IMR-90 (cell line): Measurements from ENCODE around the gene CCDC181. TPM values are rescaled to one million over a fixed set of nuclear protein-coding genes. Genes with fewer than 3 reads are reported as not detected.

Source experiments
- ATAC-seq: fragments of 200-7000 bp; cut with Tn5 transposase; 2 replicates; pipeline ENCODE4 v1.9.1; 2020; ENCODE audit warnings: low read depth, mild to moderate bottlenecking, moderate library complexity
- BruUV-seq: library from RNA; stranded (reverse); fragments of 400-500 nt; replicated peaks from 2 replicates; lab custom pipeline; 2021; lab: Mats Ljungman, UMichigan
- CTCF ChIA-PET: fragments of 300-600 bp; formaldehyde crosslinking; extraction: SDS; loops from one replicate; lab custom pipeline; 2021; ENCODE audit warnings: antibody characterized with exemption; lab: Yijun Ruan, JAX
- POLR2A ChIA-PET: fragments of 300-600 bp; sonication (Branson Sonifier 250); formaldehyde crosslinking; loops from one replicate; lab custom pipeline; 2022; ENCODE audit warnings: antibody characterized with exemption; ENCODE audit not compliant: unreplicated experiment; lab: Charles Lee
- DNase-seq: peaks from one replicate; pipeline ENCODE4 v3.0.0; 2013
- H2AFZ ChIP-seq: replicated peaks from 2 replicates; pipeline ENCODE3; 2013; ENCODE audit warnings: low read length, mild to moderate bottlenecking; ENCODE audit not compliant: poor library complexity
- H2AK5ac ChIP-seq: 2 replicates; pipeline ENCODE4 v1.6.1; 2013; ENCODE audit warnings: low read depth, low read length, inconsistent platforms
- H2AK9ac ChIP-seq: replicated peaks from 2 replicates; pipeline ENCODE3; 2013; ENCODE audit warnings: mild to moderate bottlenecking, low read depth, low read length, moderate library complexity; ENCODE audit not compliant: poor library complexity
- H2BK120ac ChIP-seq: 2 replicates; pipeline ENCODE4 v1.6.1; 2013; ENCODE audit warnings: low read depth, low read length, inconsistent platforms
- H2BK15ac ChIP-seq: 3 replicates; pipeline ENCODE4 v1.6.1; 2013; ENCODE audit warnings: low read depth, low read length, inconsistent platforms
- H2BK20ac ChIP-seq: 2 replicates; pipeline ENCODE4 v1.6.1; 2013; ENCODE audit warnings: low read depth, mild to moderate bottlenecking, inconsistent platforms, low read length, moderate library complexity
- H2BK5ac ChIP-seq: 2 replicates; pipeline ENCODE4 v1.6.1; 2013; ENCODE audit warnings: mild to moderate bottlenecking, low read depth, low read length, inconsistent platforms; ENCODE audit not compliant: poor library complexity, severe bottlenecking
- H3K14ac ChIP-seq: replicated peaks from 2 replicates; pipeline ENCODE4 v1.6.1; 2013; ENCODE audit warnings: low read depth, low read length, inconsistent platforms
- H3K18ac ChIP-seq: 2 replicates; pipeline ENCODE4 v1.6.1; 2013; ENCODE audit warnings: low read depth, low read length, control low read depth
- H3K23ac ChIP-seq: 2 replicates; pipeline ENCODE4 v1.6.1; 2013; ENCODE audit warnings: low read depth, low read length, inconsistent platforms
- H3K27ac ChIP-seq: 2 replicates; pipeline ENCODE4 v1.5.1; 2013; ENCODE audit warnings: mild to moderate bottlenecking, control low read depth, low read length; ENCODE audit not compliant: insufficient read depth
- H3K27me3 ChIP-seq: 2 replicates; pipeline ENCODE4 v1.6.1; 2013; ENCODE audit warnings: low read length; ENCODE audit not compliant: control insufficient read depth, insufficient read depth
- H3K36me3 ChIP-seq: 2 replicates; pipeline ENCODE4 v1.6.1; 2013; ENCODE audit warnings: low read length, mixed read lengths; ENCODE audit not compliant: control insufficient read depth, insufficient read depth
- H3K4ac ChIP-seq: 2 replicates; pipeline ENCODE4 v1.6.1; 2013; ENCODE audit warnings: low read depth, low read length, inconsistent platforms
- H3K4me1 ChIP-seq: 2 replicates; pipeline ENCODE4 v1.6.1; 2013; ENCODE audit warnings: low read length, mixed read lengths; ENCODE audit not compliant: control insufficient read depth, insufficient read depth
- H3K4me2 ChIP-seq: 2 replicates; pipeline ENCODE4 v1.6.1; 2013; ENCODE audit warnings: low read depth, mild to moderate bottlenecking, control low read depth, low read length, moderate library complexity
- H3K4me3 ChIP-seq: 2 replicates; pipeline ENCODE4 v1.5.1; 2013; ENCODE audit warnings: low read depth, mild to moderate bottlenecking, control low read depth, low read length, moderate library complexity; ENCODE audit not compliant: insufficient read depth
- H3K56ac ChIP-seq: 2 replicates; pipeline ENCODE4 v1.6.1; 2013; ENCODE audit warnings: low read length, inconsistent platforms; ENCODE audit not compliant: insufficient read depth; ENCODE audit errors: extremely low read depth
- H3K79me1 ChIP-seq, 2 experiments: 2 replicates each; pipeline ENCODE4 v1.6.1; 2013; ENCODE audit warnings: low read length in 2 of 2, inconsistent platforms in 1 of 2, low read depth in 1 of 2
- H3K9ac ChIP-seq: 2 replicates; pipeline ENCODE4 v1.6.1; 2013; ENCODE audit warnings: low read depth, low read length, control low read depth
- H3K9me1 ChIP-seq: 2 replicates; pipeline ENCODE4 v1.6.1; 2013; ENCODE audit warnings: low read length, inconsistent platforms; ENCODE audit not compliant: insufficient read depth
- H3K9me3 ChIP-seq: 2 replicates; pipeline ENCODE4 v1.6.1; 2013; ENCODE audit warnings: low read length; ENCODE audit not compliant: control insufficient read depth, insufficient read depth
- H4K20me1 ChIP-seq: 2 replicates; pipeline ENCODE4 v1.6.1; 2013; ENCODE audit warnings: low read length, inconsistent platforms; ENCODE audit not compliant: insufficient read depth
- H4K5ac ChIP-seq: 2 replicates; pipeline ENCODE4 v1.6.1; 2013; ENCODE audit warnings: mild to moderate bottlenecking, low read depth, low read length, control low read depth
- H4K8ac ChIP-seq, 2 experiments: 2 replicates each; pipeline ENCODE4 v1.6.1; 2013; ENCODE audit warnings: low read depth in 2 of 2, low read length in 2 of 2, control low read depth in 1 of 2, inconsistent platforms in 1 of 2
- H4K91ac ChIP-seq: 2 replicates; pipeline ENCODE4 v1.6.1; 2013; ENCODE audit warnings: low read depth, low read length, inconsistent platforms; ENCODE audit not compliant: insufficient read depth
- CEBPB ChIP-seq: IDR thresholded peaks from 2 replicates; pipeline ENCODE4 v1.6.1; 2012; ENCODE audit warnings: low read depth, low read length, improper control_type of control experiment
- CTCF ChIP-seq: conservative IDR thresholded peaks from 2 replicates; pipeline ENCODE4 v1.5.1; 2012; ENCODE audit warnings: mild to moderate bottlenecking, low read depth, low read length, improper control_type of control experiment
- FOS ChIP-seq: fragments of 150-350 bp; IDR thresholded peaks from 2 replicates; pipeline ENCODE4 v1.6.1; 2016; ENCODE audit warnings: low read depth, low read length
- MAFK ChIP-seq: IDR thresholded peaks from 2 replicates; pipeline ENCODE4 v1.6.1; 2012; ENCODE audit warnings: low read depth, low read length, improper control_type of control experiment
- MAZ ChIP-seq: IDR thresholded peaks from 2 replicates; pipeline ENCODE4 v1.6.1; 2012; ENCODE audit warnings: low read depth, mild to moderate bottlenecking, low read length, improper control_type of control experiment, moderate library complexity, borderline replicate concordance
- MXI1 ChIP-seq: IDR thresholded peaks from 2 replicates; pipeline ENCODE4 v1.6.1; 2012; ENCODE audit warnings: low read depth, mild to moderate bottlenecking, low read length, moderate library complexity, borderline replicate concordance
- NFE2L2 ChIP-seq: fragments of 150-350 bp; IDR thresholded peaks from 2 replicates; pipeline ENCODE4 v1.6.1; 2016; ENCODE audit warnings: low read depth, mild to moderate bottlenecking, low read length
- POLR2A ChIP-seq: IDR thresholded peaks from 2 replicates; pipeline ENCODE4 v1.6.1; 2012; ENCODE audit warnings: mild to moderate bottlenecking, low read depth, low read length
- RAD21 ChIP-seq: IDR thresholded peaks from 2 replicates; pipeline ENCODE4 v1.6.1; 2012; ENCODE audit warnings: low read length, improper control_type of control experiment
- SMC3 ChIP-seq: fragments of 150-350 bp; IDR thresholded peaks from 2 replicates; pipeline ENCODE4 v1.6.1; 2016; ENCODE audit warnings: low read depth, mild to moderate bottlenecking, antibody characterized with exemption, low read length, moderate library complexity
- USF2 ChIP-seq: fragments of 150-350 bp; IDR thresholded peaks from 2 replicates; pipeline ENCODE4 v1.6.1; 2017; ENCODE audit warnings: mild to moderate bottlenecking, antibody characterized with exemption, low read length, low read depth
- dilution Hi-C: fragments of 300-500 bp; cut with HindIII; formaldehyde crosslinking; loops from one replicate; pipeline ENCODE4 v1.14.3; 2018; ENCODE audit warnings: low sequenced_read_pairs; ENCODE audit not compliant: unreplicated experiment
- in situ Hi-C: fragments of 300-500 bp; cut with MboI; formaldehyde crosslinking; loops from 3 replicates; pipeline ENCODE4 v1.14.3; 2019; ENCODE audit warnings: low sequenced_read_pairs, inconsistent platforms, mixed read lengths
- intact Hi-C: fragments of 100-400 bp; cut with micrococcal nuclease; formaldehyde crosslinking; loops from 2 replicates; pipeline ENCODE4 v1.10.0; 2022
- polyA plus RNA-seq, 3 experiments: library from polyadenylated mRNA; depleted of rRNA; stranded (reverse); fragments of >200 nt; gene quantifications; 2 replicates each; pipeline ENCODE4 v1.2.3, GENCODE V29; 2012; ENCODE audit warnings: low replicate concordance in 1 of 3
- total RNA-seq: library from RNA; depleted of rRNA; stranded (reverse); fragments of >200 nt; gene quantifications from 2 replicates; pipeline ENCODE4 v1.2.3, GENCODE V29; 2012

The CCDC181 gene
- total and polyA plus RNA-seq, 2 of the 4 experiments (the other 2 are of a cell fraction), result 0.03 TPM; not detected in 1

GRCh38 chr1:169466259-169467230 lies 39.3 kb upstream of the CCDC181 start (continued):
- no peak for TF ChIP-seq MXI1
- no peak for TF ChIP-seq POLR2A
- peak; percentile 54 for TF ChIP-seq RAD21

GRCh38 chr1:169465281-169465680 lies 38.0 kb upstream of the CCDC181 start:
- Histone ChIP-seq H4K91ac (no peak overlapping the region), H3K4me2 (no peak overlapping the region), H3K9me1 (no peaks in the 10 kb centered on the region), H4K20me1 (no peaks in the 10 kb centered on the region), H3K9ac (no peak overlapping the region), H3K56ac (no peak overlapping the region), H4K5ac (no peak overlapping the region), H2BK15ac (no peak overlapping the region), H2BK20ac (no peak overlapping the region), H3K79me1 (0 out of 4 replicates have a peak, but pooled peaks cover 0 to 3% of the 10 kb centered on the region in 2 experiments), H2BK5ac (no peak overlapping the region), H3K23ac (no peak overlapping the region), H4K8ac (no peak overlapping the region), H3K36me3 (peaks cover 5% of the 10 kb centered on the region; the same call in 1 of the 2 replicates), H2BK120ac (no peak overlapping the region), H3K9me3 (no peaks in the 10 kb centered on the region), H3K14ac (no peak overlapping the region), H3K27me3 (no peaks in the 10 kb centered on the region), H3K4me1 (no peaks in the 10 kb centered on the region), H2AK9ac (no peak overlapping the region), H3K4ac (no peak overlapping the region), H2AK5ac (no peak overlapping the region), H3K18ac (no peak overlapping the region), H3K27ac (no peak overlapping the region), H2AFZ (no peak overlapping the region), H3K4me3 (no peak overlapping the region)
- intact Hi-C loops (loop anchor here (5.0 kb wide), 1 partner anchor 247 kb away; the partner anchor contains the start of gene SELL), in situ Hi-C loops (no loop called here), dilution Hi-C loops (no loop called here)
- no TSS peak for BruUV-seq
- CTCF ChIA-PET, result interaction anchor here (0.6 to 1.5 kb wide), 2 partner anchors 81 to 246 kb away, joined by 3 to 7 read pairs; no protein-coding TSS in a partner anchor
- POLR2A ChIA-PET, result no interaction called here
- no peak for DNase-seq
- ATAC-seq, result no peak
- no peak for TF ChIP-seq MAZ
- no peak for TF ChIP-seq MXI1
- TF ChIP-seq CEBPB, result no peak
- no peak for TF ChIP-seq MAFK
- TF ChIP-seq FOS, result no peak
- no peak for TF ChIP-seq USF2
- no peak for TF ChIP-seq SMC3
- TF ChIP-seq CTCF, result no peak
- no peak for TF ChIP-seq NFE2L2
